Thyroid gland (tissue), 4 donors: ENCODE results near the gene PTPN21. TPM values are rescaled to one million over a fixed set of nuclear protein-coding genes. Genes with fewer than 3 reads are reported as not detected.

ENCODE experiments used
- DNase-seq, 2 donors: peaks; one replicate each; pipeline ENCODE4 v3.0.0-alpha.2; 2019
- H3K27ac ChIP-seq, 3 donors: fragments of 200-600 bp; sonication (generic); 1 replicate in 2 of 3; 2 replicates in 1 of 3; pipeline ENCODE4 v1.5.1; 2016 to 2019; ENCODE audit warnings: mild to moderate bottlenecking in 1 of 3, moderate library complexity in 1 of 3
- H3K27me3 ChIP-seq: fragments of 200-600 bp; sonication (generic); one replicate; pipeline ENCODE4 v1.5.1; 2019
- H3K36me3 ChIP-seq, 2 donors: fragments of 200-600 bp; sonication (generic); one replicate each; pipeline ENCODE4 v1.5.1; 2016 to 2019
- H3K4me1 ChIP-seq, 2 donors: fragments of 200-600 bp; sonication (generic); one replicate each; pipeline ENCODE4 v1.5.1; 2017 to 2019
- H3K4me3 ChIP-seq, 3 donors: fragments of 200-600 bp; sonication (generic); replicated peaks in 1 of 3; 1 replicate in 2 of 3; 2 replicates in 1 of 3; pipeline ENCODE4 v1.5.1; 2016; ENCODE audit warnings: mild to moderate bottlenecking in 1 of 3
- H3K9me3 ChIP-seq: fragments of 200-600 bp; sonication (generic); one replicate; pipeline ENCODE4 v1.5.1; 2017
- POLR2A ChIP-seq, 2 donors: fragments of 450-650 bp; IDR thresholded peaks; one replicate each; pipeline ENCODE4 v1.6.1; 2017; ENCODE audit warnings: antibody characterized with exemption in 2 of 2, mild to moderate bottlenecking in 2 of 2, moderate library complexity in 1 of 2
- WGBS, 2 donors: methylation state at CpG; one replicate each; pipeline ENCODE4 v1.1.5; 2017; 5-methylcytosine and 5-hydroxymethylcytosine counted together
- intact Hi-C: fragments of 100-400 bp; cut with DNase I; formaldehyde crosslinking; loops from one replicate; pipeline ENCODE4 v1.15.1; 2023
- total RNA-seq, 4 donors: library from RNA; depleted of rRNA; stranded (reverse); fragments of >200 nt; gene quantifications; one replicate each; pipeline ENCODE4 v1.2.3, GENCODE V29; 2016
- TF ChIP-seq, protein P1 (sequence below), 6 experiments: fragments of 200-600 bp in 3 of 6; fragments of 450-650 bp in 3 of 6; sonication (generic) in 3 of 6; IDR thresholded peaks; one replicate each; pipeline ENCODE4 v1.5.1; 2016 to 2019; ENCODE audit warnings: antibody characterized with exemption in 6 of 6, mild to moderate bottlenecking in 2 of 6, inconsistent platforms in 1 of 6, moderate library complexity in 1 of 6

Gene PTPN21
- total RNA-seq, 4 donors from 2014 or later, result 32.2 to 40.0 (median 36.1) TPM

DNA sequence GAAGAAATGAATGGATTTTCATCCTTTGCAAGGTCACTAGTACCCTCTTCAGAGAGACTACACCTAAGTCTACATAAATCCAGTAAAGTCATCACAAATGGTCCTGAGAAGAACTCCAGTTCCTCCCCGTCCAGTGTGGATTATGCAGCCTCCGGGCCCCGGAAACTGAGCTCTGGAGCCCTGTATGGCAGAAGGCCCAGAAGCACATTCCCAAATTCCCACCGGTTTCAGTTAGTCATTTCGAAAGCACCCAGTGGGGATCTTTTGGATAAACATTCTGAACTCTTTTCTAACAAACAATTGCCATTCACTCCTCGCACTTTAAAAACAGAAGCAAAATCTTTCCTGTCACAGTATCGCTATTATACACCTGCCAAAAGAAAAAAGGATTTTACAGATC, 128.5 kb downstream of the PTPN21 start:
- WGBS, 2 donors, result 81 to 89% methylated on average over 7 of the region's 7 CpGs
- intact Hi-C loops, result no loop called here
- Histone ChIP-seq H3K4me3 (no peak overlapping the region), H3K9me3 (no peaks in the 10 kb centered on the region), H3K27me3 (no peaks in the 10 kb centered on the region), H3K4me1 (peaks cover 0 to 4% of the 10 kb centered on the region in 2 donors), H3K36me3 (no peaks in the 10 kb centered on the region), H3K27ac (no peak overlapping the region)
- no peak for TF ChIP-seq POLR2A (IDR thresholded peaks at IDR 0.05)
- TF ChIP-seq, protein P1, sequence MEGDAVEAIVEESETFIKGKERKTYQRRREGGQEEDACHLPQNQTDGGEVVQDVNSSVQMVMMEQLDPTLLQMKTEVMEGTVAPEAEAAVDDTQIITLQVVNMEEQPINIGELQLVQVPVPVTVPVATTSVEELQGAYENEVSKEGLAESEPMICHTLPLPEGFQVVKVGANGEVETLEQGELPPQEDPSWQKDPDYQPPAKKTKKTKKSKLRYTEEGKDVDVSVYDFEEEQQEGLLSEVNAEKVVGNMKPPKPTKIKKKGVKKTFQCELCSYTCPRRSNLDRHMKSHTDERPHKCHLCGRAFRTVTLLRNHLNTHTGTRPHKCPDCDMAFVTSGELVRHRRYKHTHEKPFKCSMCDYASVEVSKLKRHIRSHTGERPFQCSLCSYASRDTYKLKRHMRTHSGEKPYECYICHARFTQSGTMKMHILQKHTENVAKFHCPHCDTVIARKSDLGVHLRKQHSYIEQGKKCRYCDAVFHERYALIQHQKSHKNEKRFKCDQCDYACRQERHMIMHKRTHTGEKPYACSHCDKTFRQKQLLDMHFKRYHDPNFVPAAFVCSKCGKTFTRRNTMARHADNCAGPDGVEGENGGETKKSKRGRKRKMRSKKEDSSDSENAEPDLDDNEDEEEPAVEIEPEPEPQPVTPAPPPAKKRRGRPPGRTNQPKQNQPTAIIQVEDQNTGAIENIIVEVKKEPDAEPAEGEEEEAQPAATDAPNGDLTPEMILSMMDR (IDR thresholded peaks at IDR 0.05), result no peak
- DNase-seq, result no peak

DNA sequence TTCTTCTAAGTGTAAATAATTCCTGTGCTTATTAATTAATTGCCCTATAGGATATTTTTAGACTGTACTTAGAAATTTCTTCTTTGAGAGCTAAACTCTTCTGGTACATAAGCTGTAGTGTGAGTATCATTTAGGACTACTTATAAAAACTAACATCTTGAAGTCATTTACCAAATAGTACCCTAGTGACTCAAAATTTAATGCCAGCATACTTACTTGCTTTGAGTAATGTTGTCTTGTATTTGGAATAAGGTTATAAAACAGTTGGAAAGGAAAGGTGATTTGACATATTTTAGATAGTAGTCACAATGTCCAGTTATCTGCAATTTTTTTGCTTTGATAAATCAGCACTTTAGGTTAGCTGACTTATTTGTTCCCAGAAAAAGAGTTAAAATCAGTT, 130.2 kb downstream of the PTPN21 start:
- DNase-seq, result no peak
- intact Hi-C loops, result no loop called here
- H3K36me3 ChIP-seq, result peaks cover 0 to 2% of the 10 kb centered on the region in 2 donors
- H3K27ac ChIP-seq, result no peak overlapping the region
- H3K9me3 ChIP-seq, result no peaks in the 10 kb centered on the region
- no peak for TF ChIP-seq POLR2A (IDR thresholded peaks at IDR 0.05)
- TF ChIP-seq, protein P1 (IDR thresholded peaks at IDR 0.05), result no peak
- no peaks in the 10 kb centered on the region for H3K27me3 ChIP-seq
- H3K4me1 ChIP-seq, result peaks cover 0 to 4% of the 10 kb centered on the region in 2 donors
- H3K4me3 ChIP-seq, result no peak overlapping the region

DNA sequence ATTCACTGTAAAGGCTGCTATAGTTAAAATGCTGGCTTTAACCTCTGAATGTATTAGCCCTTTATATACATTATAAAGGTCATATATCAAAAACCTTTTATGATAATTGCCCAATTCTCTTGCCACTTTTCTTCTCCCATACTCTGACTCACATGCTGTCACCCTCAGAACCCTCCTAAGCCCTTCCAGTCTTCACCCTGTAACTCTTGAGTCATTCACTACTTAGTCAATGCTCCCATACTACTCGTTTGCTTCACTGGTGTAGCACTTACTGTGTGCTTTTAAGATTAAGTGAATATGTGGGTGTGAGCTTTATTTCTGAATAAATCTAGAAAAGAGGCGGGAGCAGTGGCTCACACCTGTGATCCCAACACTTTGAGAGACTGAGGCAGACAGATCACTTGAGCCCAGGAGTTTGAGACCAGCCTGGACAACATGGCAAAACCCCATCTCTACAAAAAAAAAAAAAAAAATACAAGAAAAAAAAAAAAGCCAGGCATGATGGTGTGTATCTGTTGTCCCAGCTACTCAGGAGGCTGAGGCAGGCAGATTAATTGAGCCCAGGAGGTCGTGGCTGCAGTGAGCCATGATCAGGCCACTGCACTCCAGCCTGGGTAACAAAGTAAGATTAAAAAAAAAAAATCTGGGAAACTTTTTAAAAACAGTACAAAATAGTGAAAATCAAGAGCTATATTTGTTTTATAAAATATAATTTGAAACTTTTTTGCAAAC, 131.7 kb downstream of the PTPN21 start:
- H3K4me3 ChIP-seq, result no peak overlapping the region
- H3K36me3 ChIP-seq, result peaks cover 0 to 8% of the 10 kb centered on the region in 2 donors
- H3K27me3 ChIP-seq, result no peaks in the 10 kb centered on the region
- intact Hi-C loops, result no loop called here
- TF ChIP-seq, protein P1 (IDR thresholded peaks at IDR 0.05), result no peak
- TF ChIP-seq POLR2A (IDR thresholded peaks at IDR 0.05), result no peak
- H3K4me1 ChIP-seq, result peaks cover 0 to 4% of the 10 kb centered on the region in 2 donors
- DNase-seq, result no peak
- 77 to 88% methylated on average over 3 of the region's 3 CpGs for WGBS, 2 donors
- H3K27ac ChIP-seq, result no peak overlapping the region
- H3K9me3 ChIP-seq, result no peaks in the 10 kb centered on the region

DNA sequence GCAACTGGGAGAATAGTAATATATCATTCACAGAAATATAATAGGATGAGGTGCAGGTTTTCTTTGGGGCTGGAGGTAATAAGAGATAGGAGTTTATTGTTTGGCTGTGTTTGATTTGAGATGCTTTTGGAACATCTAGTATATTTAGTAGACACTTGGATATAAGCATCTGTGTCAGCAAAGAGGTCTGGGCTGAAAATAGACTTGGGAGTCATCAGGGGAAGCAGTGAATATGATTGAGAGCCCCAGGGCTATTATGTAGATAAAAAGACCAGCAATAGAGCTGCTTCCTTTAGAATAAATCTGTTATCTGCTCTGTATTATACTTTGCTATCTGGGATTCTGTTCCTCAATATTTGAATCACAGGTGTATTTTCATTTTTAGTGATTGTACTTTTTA, 132.8 kb downstream of the PTPN21 start:
- TF ChIP-seq POLR2A (IDR thresholded peaks at IDR 0.05), result no peak
- TF ChIP-seq, protein P1 (IDR thresholded peaks at IDR 0.05), result no peak
- Histone ChIP-seq H3K36me3 (peaks cover 8 to 14% of the 10 kb centered on the region in 2 donors), H3K4me1 (peaks cover 0 to 1% of the 10 kb centered on the region in 2 donors), H3K9me3 (no peaks in the 10 kb centered on the region), H3K27me3 (no peaks in the 10 kb centered on the region), H3K27ac (no peak overlapping the region), H3K4me3 (no peak overlapping the region)
- no peak for DNase-seq
- intact Hi-C loops, result no loop called here

DNA sequence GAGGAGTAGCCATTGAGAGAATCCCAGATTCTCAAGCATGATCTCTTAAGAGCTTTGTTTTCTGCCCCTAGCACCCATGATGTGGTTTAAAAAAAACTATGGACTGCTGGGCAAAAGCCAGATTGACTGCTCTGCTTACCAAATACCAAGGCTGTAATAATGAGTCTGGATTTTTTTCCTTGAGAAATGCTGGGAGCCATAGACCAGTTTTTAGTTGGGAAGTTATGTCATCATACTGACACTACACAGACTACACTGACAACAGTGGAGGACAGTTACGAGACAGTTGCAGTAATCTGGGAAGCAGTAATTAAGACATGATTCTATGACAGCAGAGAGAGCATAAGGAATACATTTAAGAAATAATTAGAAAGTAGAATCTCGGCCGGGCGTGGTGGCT, 133.5 kb downstream of the PTPN21 start:
- no peak overlapping the region for H3K27ac ChIP-seq
- no peaks in the 10 kb centered on the region for H3K27me3 ChIP-seq
- no peaks in the 10 kb centered on the region for H3K4me1 ChIP-seq
- intact Hi-C loops, result no loop called here
- H3K9me3 ChIP-seq, result no peaks in the 10 kb centered on the region
- no peak for DNase-seq
- H3K4me3 ChIP-seq, result no peak overlapping the region
- peaks cover 8 to 14% of the 10 kb centered on the region in 2 donors for H3K36me3 ChIP-seq
- no peak for TF ChIP-seq POLR2A (IDR thresholded peaks at IDR 0.05)
- TF ChIP-seq, protein P1 (IDR thresholded peaks at IDR 0.05), result no peak
- WGBS, 2 donors, result 93 to 98% methylated on average over 4 of the region's 4 CpGs
